Ramos (cell line): ENCODE results near the gene CLIC4.
"Not testable (repeated sequence)": the region's sequence is repeated elsewhere in the genome, so short reads cannot be mapped to it uniquely, and the experiment has no call there.

ENCODE experiments used
- in situ Hi-C: fragments of 300-500 bp; cut with MboI; formaldehyde crosslinking; loops from one replicate; pipeline ENCODE4 v1.14.3; 2022; ENCODE audit warnings: low sequenced_read_pairs; ENCODE audit not compliant: unreplicated experiment

The CLIC4 gene

GRCh38 chr1:24769656-24770651 lies 24.7 kb downstream of the CLIC4 start:
- in situ Hi-C loops = no loop called here

GRCh38 chr1:24770881-24771280 lies 25.6 kb downstream of the CLIC4 start:
- in situ Hi-C loops = no loop called here

- in situ Hi-C loops = no loop called here
Measured at GRCh38 chr1:24771574-24771973, 26.3 kb downstream of the CLIC4 start.

- in situ Hi-C loops = no loop called here
Measured at GRCh38 chr1:24773618-24774017, 28.4 kb downstream of the CLIC4 start.

- in situ Hi-C loops = no loop called here
Measured at GRCh38 chr1:24775348-24775747, 30.1 kb downstream of the CLIC4 start.

- in situ Hi-C loops = no loop called here
Measured at GRCh38 chr1:24775916-24776315, 30.7 kb downstream of the CLIC4 start.

GRCh38 chr1:24776821-24777220 lies 31.6 kb downstream of the CLIC4 start:
- in situ Hi-C loops = no loop called here

GRCh38 chr1:24778141-24778540 lies 32.9 kb downstream of the CLIC4 start:
- in situ Hi-C loops = no loop called here

GRCh38 chr1:24779199-24779598 lies 34.0 kb downstream of the CLIC4 start:
- in situ Hi-C loops = not testable (repeated sequence)

GRCh38 chr1:24779689-24780464 lies 34.6 kb downstream of the CLIC4 start:
- in situ Hi-C loops = no loop called here

GRCh38 chr1:24780626-24781025 lies 35.4 kb downstream of the CLIC4 start:
- in situ Hi-C loops = not testable (repeated sequence)

- in situ Hi-C loops = no loop called here
Measured at GRCh38 chr1:24782689-24783088, 37.4 kb downstream of the CLIC4 start.

- in situ Hi-C loops = no loop called here
Measured at GRCh38 chr1:24783713-24784112, 38.5 kb downstream of the CLIC4 start.

- in situ Hi-C loops = no loop called here
Measured at GRCh38 chr1:24786191-24786590, 40.9 kb downstream of the CLIC4 start.

- in situ Hi-C loops = no loop called here
Measured at GRCh38 chr1:24790490-24790889, 45.2 kb downstream of the CLIC4 start.

- in situ Hi-C loops = no loop called here
Measured at GRCh38 chr1:24793447-24794129, 48.3 kb downstream of the CLIC4 start.

GRCh38 chr1:24794130-24794502 lies 48.9 kb downstream of the CLIC4 start:
- in situ Hi-C loops = not testable (repeated sequence)

- in situ Hi-C loops = no loop called here
Measured at GRCh38 chr1:24795236-24795635, 50.0 kb downstream of the CLIC4 start.

- in situ Hi-C loops = no loop called here
Measured at GRCh38 chr1:24796524-24796923, 51.3 kb downstream of the CLIC4 start.

GRCh38 chr1:24799242-24799641 lies 54.0 kb downstream of the CLIC4 start:
- in situ Hi-C loops = not testable (repeated sequence)

- in situ Hi-C loops = no loop called here
Measured at GRCh38 chr1:24801176-24801575, 55.9 kb downstream of the CLIC4 start.
